IgD-negative memory B cell (primary cell): ENCODE data around the gene NQO1. TPM values are rescaled to one million over a fixed set of nuclear protein-coding genes. Genes with fewer than 3 reads are reported as not detected.
"Not testable (repeated sequence)": the region's sequence is repeated elsewhere in the genome, so short reads cannot be mapped to it uniquely, and the experiment has no call there.

Experiments
- H3K27ac Mint-ChIP-seq, 3 donors: one replicate each; pipeline ENCODE4 v1.8.0; 2020 to 2022; ENCODE audit warnings: mild to moderate bottlenecking in 3 of 3, mixed read lengths in 3 of 3, moderate library complexity in 1 of 3
- H3K27me3 Mint-ChIP-seq: one replicate; pipeline ENCODE4 v1.8.0; 2021; ENCODE audit warnings: mixed read lengths
- H3K36me3 Mint-ChIP-seq: one replicate; pipeline ENCODE4 v1.8.0; 2020; ENCODE audit warnings: mild to moderate bottlenecking, mixed read lengths
- H3K4me1 Mint-ChIP-seq, 3 donors: one replicate each; pipeline ENCODE4 v1.8.0; 2020 to 2022; ENCODE audit warnings: mixed read lengths in 3 of 3, mild to moderate bottlenecking in 1 of 3
- H3K4me3 Mint-ChIP-seq, 4 donors: one replicate each; pipeline ENCODE4 v1.8.0; 2020 to 2022; ENCODE audit warnings: mild to moderate bottlenecking in 4 of 4, mixed read lengths in 4 of 4, moderate library complexity in 3 of 4
- H3K9me3 Mint-ChIP-seq, 3 donors: one replicate each; pipeline ENCODE4 v1.8.0; 2020 to 2021; ENCODE audit warnings: mixed read lengths in 3 of 3, mild to moderate bottlenecking in 1 of 3
- polyA plus RNA-seq: library from polyadenylated mRNA; unstranded; fragments of 300-500 nt; fragmentation: Illumina TruSeq; gene quantifications from one replicate; pipeline ENCODE4 v1.2.3, GENCODE V29; 2021

The NQO1 gene
- polyA plus RNA-seq, 1 donor from 2014 or later, result 5.4 TPM

GRCh38 chr16:69754469-69755310 is 28.3 kb upstream of the NQO1 start, which contains the start of gene NOB1:
TSS of gene NOB1 (minus strand) at chr16:69754926. CDS start at chr16:69754910, 16 bp downstream.
- peak within 1 kb of the TSS; percentile 97 to 100 (median 100) for H3K4me3 Mint-ChIP-seq
- H3K9me3 Mint-ChIP-seq, result no peaks in the 10 kb centered on the region
- peaks cover 4% of the 10 kb centered on the region for H3K27me3 Mint-ChIP-seq
- H3K36me3 Mint-ChIP-seq, result peaks cover 2% of the 10 kb centered on the region
- peaks cover 15 to 19% (median 19%) of the 10 kb centered on the region in 3 donors for H3K4me1 Mint-ChIP-seq
- H3K27ac Mint-ChIP-seq, result peak within 1 kb of the TSS; percentile 92 to 98 (median 98)

GRCh38 chr16:69754143-69754468 is 27.7 kb upstream of the NQO1 start:
- peaks cover 15 to 19% (median 19%) of the 10 kb centered on the region in 3 donors for H3K4me1 Mint-ChIP-seq
- H3K27ac Mint-ChIP-seq, result peak overlapping the region; percentile 92 to 98 (median 98)
- H3K36me3 Mint-ChIP-seq, result peaks cover 2% of the 10 kb centered on the region
- H3K4me3 Mint-ChIP-seq, result peak overlapping the region; percentile 97 to 100 (median 100)
- H3K9me3 Mint-ChIP-seq, result no peaks in the 10 kb centered on the region
- H3K27me3 Mint-ChIP-seq, result peaks cover 4% of the 10 kb centered on the region

DNA sequence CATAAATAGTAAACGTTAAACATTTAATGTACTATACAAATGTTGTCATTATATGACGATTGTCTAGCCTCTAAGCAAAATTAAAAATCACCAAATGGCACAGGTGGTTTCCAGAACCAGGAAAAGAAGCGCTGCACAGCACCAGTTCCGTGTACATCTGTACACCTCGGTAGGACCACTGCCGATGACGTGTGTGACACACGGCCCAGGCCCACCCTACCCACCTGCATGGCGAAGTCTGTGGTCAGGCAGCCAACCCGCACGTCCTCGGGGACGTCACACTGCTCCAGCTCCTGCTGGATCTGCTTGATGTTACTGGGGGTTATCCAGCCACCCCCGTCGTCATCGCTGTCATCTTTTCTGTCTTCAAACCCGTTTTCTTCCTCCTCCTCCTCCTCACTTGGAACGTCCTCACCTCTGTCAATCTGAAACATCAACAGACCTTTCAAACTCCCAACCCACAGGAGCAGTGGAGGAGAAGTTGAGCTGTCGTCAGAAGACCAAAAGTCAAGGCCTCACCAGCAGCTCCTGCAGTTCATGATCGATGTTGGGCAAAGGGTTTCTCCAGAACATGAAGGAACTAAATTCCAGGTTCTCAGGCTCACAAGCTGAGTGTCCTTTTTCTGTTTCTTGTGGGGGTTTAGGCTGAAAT is 22.5 kb upstream of the NQO1 start:
- Mint-ChIP-seq H3K9me3 (no peaks in the 10 kb centered on the region), H3K27me3 (no peaks in the 10 kb centered on the region), H3K4me1 (peaks cover 10 to 12% (median 10%) of the 10 kb centered on the region in 3 donors), H3K36me3 (peaks cover 1% of the 10 kb centered on the region), H3K4me3 (peak overlapping the region in 1 of 4 donors; percentile 43), H3K27ac (no peak overlapping the region)

DNA sequence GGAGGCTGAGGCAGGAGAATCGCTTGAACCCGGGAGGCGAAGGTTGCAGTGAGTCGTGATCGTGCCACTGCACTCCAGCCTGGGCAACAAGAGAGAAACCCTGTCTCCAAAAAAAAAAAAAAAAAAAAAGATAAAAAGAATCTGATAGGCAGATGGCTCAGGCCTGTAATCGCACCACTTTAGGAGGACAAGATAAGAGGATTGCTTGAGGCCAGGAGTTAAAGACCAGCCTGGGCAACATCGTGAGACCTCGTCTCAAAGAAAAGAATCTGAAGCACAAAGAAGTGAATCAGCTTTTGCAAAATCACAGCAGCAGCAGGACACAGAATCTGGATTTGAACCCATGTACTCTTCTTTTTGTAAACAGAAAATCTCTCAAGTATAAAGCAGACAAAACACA is 20.8 kb upstream of the NQO1 start:
- Mint-ChIP-seq H3K9me3 (no peaks in the 10 kb centered on the region), H3K27ac (peak overlapping the region in 1 of 3 donors; percentile 47), H3K4me3 (peak overlapping the region in 1 of 4 donors; percentile 1), H3K4me1 (peaks cover 0 to 3% (median 2%) of the 10 kb centered on the region in 3 donors), H3K27me3 (no peaks in the 10 kb centered on the region), H3K36me3 (peaks cover 3% of the 10 kb centered on the region)

- no peak overlapping the region for H3K27ac Mint-ChIP-seq
Measured at GRCh38 chr16:69745959-69746358, 19.6 kb upstream of the NQO1 start.

GRCh38 chr16:69745232-69745612 is 18.9 kb upstream of the NQO1 start:
- no peaks in the 10 kb centered on the region for H3K9me3 Mint-ChIP-seq
- H3K27ac Mint-ChIP-seq, result no peak overlapping the region
- no peaks in the 10 kb centered on the region for H3K4me1 Mint-ChIP-seq
- H3K4me3 Mint-ChIP-seq, result no peak overlapping the region
- peaks cover 9% of the 10 kb centered on the region for H3K36me3 Mint-ChIP-seq
- no peaks in the 10 kb centered on the region for H3K27me3 Mint-ChIP-seq

More at GRCh38 chr16:69745959-69746358, 19.6 kb upstream of the NQO1 start:
- Mint-ChIP-seq H3K36me3 (peaks cover 7% of the 10 kb centered on the region), H3K4me3 (no peak overlapping the region), H3K9me3 (no peaks in the 10 kb centered on the region), H3K27me3 (no peaks in the 10 kb centered on the region), H3K4me1 (no peaks in the 10 kb centered on the region)

DNA sequence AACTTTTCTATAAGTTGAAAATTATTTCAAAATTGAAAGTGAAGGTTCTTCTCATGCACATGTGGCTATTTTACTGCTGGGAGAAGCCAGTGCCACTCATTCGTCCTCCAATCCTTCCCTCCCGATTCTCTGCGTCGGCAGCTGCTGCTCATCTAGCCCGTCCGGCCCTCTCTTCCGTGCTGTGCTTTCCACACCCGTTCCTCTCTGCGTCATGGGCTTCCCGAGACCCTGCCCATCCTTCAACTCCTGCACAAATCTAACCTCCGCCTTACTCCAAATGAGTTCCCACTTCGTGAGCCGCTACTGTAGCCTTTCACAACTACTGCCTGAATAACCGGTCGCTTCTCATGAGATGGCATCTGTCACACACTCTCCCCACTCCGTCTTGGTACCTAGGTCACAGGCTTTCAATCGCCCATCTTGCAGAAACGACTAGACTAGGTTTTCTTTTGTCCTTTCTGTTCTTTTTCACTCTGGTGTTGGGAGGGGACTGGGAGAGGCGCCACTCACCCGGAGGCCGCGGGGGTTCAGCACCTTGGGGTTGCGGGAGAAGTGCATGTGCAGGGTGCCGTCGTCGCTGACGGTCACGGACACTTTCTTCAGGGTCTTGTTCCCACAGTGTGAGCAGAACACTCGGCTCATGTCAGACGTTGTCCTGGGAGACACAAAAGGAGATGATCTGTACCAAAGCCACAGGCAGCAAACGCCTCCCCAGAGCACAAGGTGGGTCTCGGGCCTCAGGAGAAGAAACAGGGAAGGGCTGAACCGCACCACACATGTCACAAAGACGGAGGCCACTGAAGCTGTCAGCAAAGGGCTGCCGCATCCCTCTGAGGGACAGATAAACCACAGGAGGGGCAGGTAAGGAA is 18.2 kb upstream of the NQO1 start:
- Mint-ChIP-seq H3K9me3 (no peaks in the 10 kb centered on the region), H3K4me1 (no peaks in the 10 kb centered on the region), H3K27me3 (no peaks in the 10 kb centered on the region), H3K36me3 (peaks cover 9% of the 10 kb centered on the region), H3K27ac (peak overlapping the region in 1 of 3 donors; percentile 76), H3K4me3 (no peak overlapping the region)

DNA sequence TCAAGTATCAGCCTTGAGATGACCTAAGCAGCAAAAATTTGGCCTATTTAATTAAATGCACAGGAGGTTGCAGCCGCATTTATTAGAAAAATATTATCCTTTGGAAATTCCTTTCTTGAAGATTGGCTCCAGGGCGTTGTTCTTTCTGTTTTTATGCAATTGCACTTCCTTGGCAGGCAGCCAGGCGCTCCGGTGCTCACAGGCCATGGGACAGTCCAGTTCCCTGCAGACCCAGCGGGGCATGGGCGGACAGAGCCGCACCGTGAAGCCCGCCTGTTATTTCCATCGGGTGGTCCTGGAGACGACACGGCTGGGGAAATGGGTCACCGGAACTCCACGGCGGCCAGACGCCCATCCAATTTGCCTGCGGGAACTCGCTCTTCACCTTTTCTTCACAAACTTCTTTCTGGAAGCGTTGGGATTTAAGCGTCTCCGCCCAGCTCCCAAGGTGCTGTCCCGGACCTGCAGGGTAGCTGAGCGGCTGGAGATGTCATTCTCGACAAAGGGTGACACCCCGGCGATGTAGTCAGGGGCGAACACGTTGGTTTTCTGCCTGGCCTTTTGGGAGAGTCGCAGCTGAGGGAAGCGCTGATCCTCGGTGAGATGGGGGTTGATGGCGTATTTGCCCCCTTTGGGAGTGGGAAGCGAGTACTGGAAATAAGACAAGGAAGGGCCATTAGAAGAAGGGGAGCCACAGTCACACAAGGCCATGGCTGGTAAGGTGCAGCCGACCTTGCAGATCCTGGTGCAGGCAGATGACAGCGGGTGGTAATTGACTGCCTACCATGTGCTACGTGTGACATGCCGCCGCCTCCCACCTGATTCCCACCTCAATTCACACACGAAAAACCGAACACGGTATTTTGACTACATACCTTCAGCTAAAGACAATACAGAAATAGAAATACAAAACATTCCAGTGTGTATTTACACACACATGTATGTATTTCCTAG is 15.9 kb upstream of the NQO1 start:
- Mint-ChIP-seq H3K9me3 (no peaks in the 10 kb centered on the region), H3K27ac (no peak overlapping the region), H3K4me3 (no peak overlapping the region), H3K36me3 (peaks cover 9% of the 10 kb centered on the region), H3K27me3 (no peaks in the 10 kb centered on the region), H3K4me1 (no peaks in the 10 kb centered on the region)

DNA sequence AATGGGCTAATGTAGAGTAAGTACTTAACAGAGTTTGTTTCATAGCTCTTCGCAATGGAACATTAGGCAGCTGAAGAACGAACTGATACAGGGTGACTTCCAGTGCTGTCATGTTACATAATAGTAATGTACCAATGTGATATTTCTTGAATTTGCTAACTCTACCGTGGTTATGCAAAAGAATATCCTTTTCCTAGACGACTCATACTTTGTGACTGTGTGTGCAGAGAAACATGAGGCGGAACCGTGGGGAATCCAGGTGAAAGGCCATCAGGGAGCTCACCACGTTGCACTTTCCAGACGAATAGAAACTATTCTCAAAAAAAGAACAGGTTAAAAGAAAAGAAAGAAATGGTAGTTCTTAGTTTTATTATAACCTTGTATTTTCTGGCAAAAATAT is 15.2 kb upstream of the NQO1 start:
- Mint-ChIP-seq H3K4me3 (no peak overlapping the region), H3K36me3 (peaks cover 9% of the 10 kb centered on the region), H3K27me3 (no peaks in the 10 kb centered on the region), H3K27ac (no peak overlapping the region), H3K9me3 (no peaks in the 10 kb centered on the region), H3K4me1 (no peaks in the 10 kb centered on the region)

DNA sequence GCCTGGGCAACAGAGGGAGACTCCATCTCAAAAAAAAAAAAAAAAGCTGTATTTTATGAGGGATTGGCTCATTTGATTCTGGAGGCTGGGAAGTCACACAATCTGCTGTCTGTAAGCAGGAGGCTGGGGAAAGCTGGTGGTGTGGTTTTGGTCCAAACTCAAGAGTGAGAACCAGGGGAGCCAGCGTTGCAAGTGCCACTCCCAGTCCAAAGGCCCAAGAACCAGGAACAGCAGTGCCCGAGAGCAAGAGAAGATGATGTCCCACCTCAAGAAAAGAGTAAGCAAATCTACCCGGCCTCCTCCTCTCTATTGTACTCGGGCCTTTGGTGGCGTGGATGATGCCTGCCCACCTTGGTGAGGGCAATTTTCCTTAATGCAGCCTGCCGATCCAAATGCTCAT is 5.7 kb upstream of the NQO1 start:
- H3K27me3 Mint-ChIP-seq, result no peaks in the 10 kb centered on the region

GRCh38 chr16:69731280-69731679 is 4.9 kb upstream of the NQO1 start:
- H3K36me3 Mint-ChIP-seq, H3K4me3 Mint-ChIP-seq, H3K27me3 Mint-ChIP-seq, H3K27ac Mint-ChIP-seq, H3K4me1 Mint-ChIP-seq, H3K9me3 Mint-ChIP-seq: not testable (repeated sequence)

More for the DNA sequence above, 5.7 kb upstream of the NQO1 start:
- Mint-ChIP-seq H3K27ac (no peak overlapping the region), H3K36me3 (peaks cover 4% of the 10 kb centered on the region), H3K4me3 (no peak overlapping the region), H3K9me3 (no peaks in the 10 kb centered on the region), H3K4me1 (peaks cover 0 to 1% (median under 1%) of the 10 kb centered on the region in 3 donors)

GRCh38 chr16:69729030-69729429 is 2.7 kb upstream of the NQO1 start:
- H3K36me3 Mint-ChIP-seq, H3K27me3 Mint-ChIP-seq, H3K9me3 Mint-ChIP-seq, H3K27ac Mint-ChIP-seq: not testable (repeated sequence)
- peaks cover 9 to 16% (median 13%) of the 10 kb centered on the region in 3 donors for H3K4me1 Mint-ChIP-seq
- peak overlapping the region in 1 of 4 donors; percentile 75 for H3K4me3 Mint-ChIP-seq

DNA sequence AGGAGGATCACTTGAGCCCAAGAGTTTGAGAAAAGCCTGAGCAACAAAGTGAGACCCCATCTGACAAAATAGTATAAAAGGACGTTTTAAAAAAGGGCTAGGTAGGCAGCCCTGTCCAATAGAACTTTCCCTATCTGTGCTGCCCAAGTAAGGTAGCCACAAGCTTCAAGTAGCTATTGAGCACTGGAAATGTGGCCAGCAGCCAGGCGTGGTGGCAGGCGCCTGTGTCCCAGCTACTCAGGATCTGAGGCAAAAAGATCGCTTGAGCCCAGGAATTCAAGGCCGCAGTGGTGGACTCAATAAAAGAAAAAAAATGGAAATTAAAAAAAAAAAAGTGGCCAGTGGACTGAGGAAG is 1.5 kb upstream of the NQO1 start:
- H3K4me1 Mint-ChIP-seq, result peaks cover 9 to 16% (median 13%) of the 10 kb centered on the region in 3 donors
- H3K4me3 Mint-ChIP-seq, result peak overlapping the region in 2 of 4 donors; percentile 6 to 73
- no peaks in the 10 kb centered on the region for H3K9me3 Mint-ChIP-seq
- peak overlapping the region in 1 of 3 donors; percentile 14 for H3K27ac Mint-ChIP-seq
- H3K27me3 Mint-ChIP-seq, result no peaks in the 10 kb centered on the region
- peaks cover 4% of the 10 kb centered on the region for H3K36me3 Mint-ChIP-seq
